PC-9 (cell line): ENCODE data around the gene FGB. TPM values are rescaled to one million over a fixed set of nuclear protein-coding genes. Genes with fewer than 3 reads are reported as not detected.
A peak's percentile ranks its signal among the peaks of the same experiment; 100 is the strongest.

ENCODE experiments used
- BruUV-seq: library from RNA; stranded (reverse); fragments of 400-500 nt; replicated peaks from 2 replicates; lab custom pipeline; 2021; lab: Mats Ljungman, UMichigan
- CTCF ChIA-PET: fragments of 300-600 bp; sonication (Branson Sonifier 250); formaldehyde crosslinking; loops from one replicate; lab custom pipeline; 2022; ENCODE audit warnings: antibody characterized with exemption; lab: Charles Lee
- POLR2A ChIA-PET: fragments of 300-600 bp; sonication (Branson Sonifier 250); formaldehyde crosslinking; loops from one replicate; lab custom pipeline; 2022; ENCODE audit warnings: antibody characterized with exemption; ENCODE audit not compliant: unreplicated experiment; lab: Charles Lee
- DNase-seq, 2 experiments: peaks; one replicate each; pipeline versions ENCODE4 v3.0.0 to v3.0.0-alpha.2; 2015 to 2022; ENCODE audit warnings: mixed read lengths in 1 of 2
- H2AFZ ChIP-seq: fragments of 200-600 bp; sonication (generic); 2 replicates; pipeline ENCODE4 v1.8.1; 2017; ENCODE audit warnings: antibody characterized with exemption
- H3F3A ChIP-seq: fragments of 200-600 bp; sonication (generic); 2 replicates; pipeline ENCODE4 v1.8.1; 2017; ENCODE audit warnings: antibody characterized with exemption, mild to moderate bottlenecking, low read depth; ENCODE audit not compliant: insufficient read depth
- H3K27ac ChIP-seq: fragments of 200-600 bp; sonication (generic); 2 replicates; pipeline ENCODE4 v1.6.1; 2016; ENCODE audit warnings: mixed run types
- H3K27me3 ChIP-seq: fragments of 200-600 bp; sonication (generic); 2 replicates; pipeline ENCODE4 v1.6.1; 2016; ENCODE audit warnings: low read depth, mixed run types; ENCODE audit not compliant: insufficient read depth
- H3K36me3 ChIP-seq: fragments of 200-600 bp; sonication (generic); 2 replicates; pipeline ENCODE4 v1.6.1; 2016; ENCODE audit warnings: low read depth, mixed run types
- H3K4me1 ChIP-seq: fragments of 200-600 bp; sonication (generic); replicated peaks from 2 replicates; pipeline ENCODE4 v1.6.1; 2016; ENCODE audit warnings: mixed run types; ENCODE audit not compliant: insufficient read depth
- H3K4me2 ChIP-seq: fragments of 200-600 bp; sonication (generic); 2 replicates; pipeline ENCODE4 v1.6.1; 2017; ENCODE audit warnings: mixed run types
- H3K4me3 ChIP-seq: fragments of 200-600 bp; sonication (generic); 2 replicates; pipeline ENCODE4 v1.6.1; 2016; ENCODE audit warnings: mixed run types
- H3K79me2 ChIP-seq: fragments of 200-600 bp; sonication (generic); 2 replicates; pipeline ENCODE4 v1.6.1; 2017; ENCODE audit warnings: low read depth, mixed run types
- H3K9me2 ChIP-seq: fragments of 200-600 bp; sonication (generic); 2 replicates; pipeline ENCODE4 v1.8.1; 2017; ENCODE audit warnings: mild to moderate bottlenecking; ENCODE audit not compliant: insufficient read depth
- H3K9me3 ChIP-seq: fragments of 200-600 bp; sonication (generic); 2 replicates; pipeline ENCODE4 v1.8.1; 2016; ENCODE audit warnings: low read depth; ENCODE audit not compliant: insufficient read depth
- H4K20me1 ChIP-seq: fragments of 200-600 bp; sonication (generic); 2 replicates; pipeline ENCODE4 v1.8.1; 2017; ENCODE audit not compliant: insufficient read depth
- CTCF ChIP-seq: fragments of 200-600 bp; sonication (generic); conservative IDR thresholded peaks from 2 replicates; pipeline ENCODE4 v1.6.1; 2017; ENCODE audit warnings: mixed run types, antibody characterized with exemption, mild to moderate bottlenecking, moderate library complexity
- EZH2 ChIP-seq: fragments of 200-600 bp; sonication (generic); IDR thresholded peaks from 2 replicates; pipeline ENCODE4 v1.8.0; 2017; ENCODE audit warnings: antibody characterized with exemption, low read depth
- intact Hi-C: fragments of 100-400 bp; cut with micrococcal nuclease; formaldehyde crosslinking; loops from one replicate; pipeline ENCODE4 v1.10.0; 2022; ENCODE audit not compliant: unreplicated experiment
- total RNA-seq: library from RNA; stranded (reverse); gene quantifications from 2 replicates; pipeline ENCODE4 v1.2.3, GENCODE V29; 2021

Gene FGB
- total RNA-seq, 1 experiment from 2014 or later, result not detected

- POLR2A ChIA-PET, result no interaction called here
- Histone ChIP-seq H3K4me3 (no peak overlapping the region), H3K4me2 (no peak overlapping the region), H3K9me3 (no peaks in the 10 kb centered on the region), H3K27ac (no peak overlapping the region), H3K4me1 (peaks cover 12% of the 10 kb centered on the region; the same call in 1 of the 2 replicates), H3K36me3 (no peaks in the 10 kb centered on the region), H2AFZ (no peak overlapping the region), H3K27me3 (no peaks in the 10 kb centered on the region), H3K79me2 (no peaks in the 10 kb centered on the region), H3K9me2 (no peaks in the 10 kb centered on the region), H4K20me1 (no peaks in the 10 kb centered on the region), H3F3A (no peaks in the 10 kb centered on the region)
- DNase-seq, result peak in 1 of 2 experiments; percentile 51
- TF ChIP-seq CTCF, result no peak
- no peak for TF ChIP-seq EZH2
- intact Hi-C loops, result no loop called here
- no TSS peak for BruUV-seq
- CTCF ChIA-PET, result no interaction called here
These were observed 1.5 kb downstream of the FGB start for GRCh38 chr4:154564311-154564710.

DNA sequence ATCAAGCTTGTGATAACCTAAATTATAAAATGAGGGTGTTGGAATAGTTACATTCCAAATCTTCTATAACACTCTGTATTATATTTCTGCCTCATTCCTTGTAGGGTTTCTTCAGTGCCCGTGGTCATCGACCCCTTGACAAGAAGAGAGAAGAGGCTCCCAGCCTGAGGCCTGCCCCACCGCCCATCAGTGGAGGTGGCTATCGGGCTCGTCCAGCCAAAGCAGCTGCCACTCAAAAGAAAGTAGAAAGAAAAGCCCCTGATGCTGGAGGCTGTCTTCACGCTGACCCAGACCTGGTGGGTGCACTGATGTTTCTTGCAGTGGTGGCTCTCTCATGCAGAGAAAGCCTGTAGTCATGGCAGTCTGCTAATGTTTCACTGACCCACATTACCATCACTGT lies 2.9 kb downstream of the FGB start:
- H3K27me3 ChIP-seq, result no peaks in the 10 kb centered on the region
- no peaks in the 10 kb centered on the region for H4K20me1 ChIP-seq
- H3K9me2 ChIP-seq, result no peaks in the 10 kb centered on the region
- TF ChIP-seq CTCF, result no peak
- TF ChIP-seq EZH2, result no peak
- CTCF ChIA-PET, result no interaction called here
- POLR2A ChIA-PET, result no interaction called here
- no peak for DNase-seq
- H3K9me3 ChIP-seq, result no peaks in the 10 kb centered on the region
- H2AFZ ChIP-seq, result no peak overlapping the region
- no TSS peak for BruUV-seq
- H3K4me1 ChIP-seq, result peaks cover 5% of the 10 kb centered on the region; the same call in 1 of the 2 replicates
- H3K36me3 ChIP-seq, result no peaks in the 10 kb centered on the region
- H3F3A ChIP-seq, result no peaks in the 10 kb centered on the region
- intact Hi-C loops, result no loop called here
- no peak overlapping the region for H3K4me3 ChIP-seq
- no peak overlapping the region for H3K4me2 ChIP-seq
- no peaks in the 10 kb centered on the region for H3K79me2 ChIP-seq
- H3K27ac ChIP-seq, result no peak overlapping the region

GRCh38 chr4:154566639-154567204 lies 3.9 kb downstream of the FGB start:
- TF ChIP-seq EZH2 (no peak), CTCF (no peak)
- H3K27ac ChIP-seq, result no peak overlapping the region
- H3K4me3 ChIP-seq, result no peak overlapping the region
- ChIA-PET CTCF (interaction anchor here (0.6 kb wide), 2 partner anchors 247 to 1914 kb away, joined by 3 read pairs; no protein-coding TSS in a partner anchor), POLR2A (no interaction called here)
- no peaks in the 10 kb centered on the region for H3K36me3 ChIP-seq
- DNase-seq, result no peak
- no peak overlapping the region for H2AFZ ChIP-seq
- H3K4me2 ChIP-seq, result no peak overlapping the region
- no peaks in the 10 kb centered on the region for H3K27me3 ChIP-seq
- no peaks in the 10 kb centered on the region for H4K20me1 ChIP-seq
- H3F3A ChIP-seq, result no peaks in the 10 kb centered on the region
- no peaks in the 10 kb centered on the region for H3K79me2 ChIP-seq
- H3K4me1 ChIP-seq, result no peaks in the 10 kb centered on the region
- intact Hi-C loops, result no loop called here
- H3K9me3 ChIP-seq, result no peaks in the 10 kb centered on the region
- no peaks in the 10 kb centered on the region for H3K9me2 ChIP-seq
- BruUV-seq, result no TSS peak
